DND-41 (cell line): ENCODE measurements around the gene GRID2.

Experiments
- EZH2 ChIP-seq: IDR thresholded peaks from 3 replicates; pipeline ENCODE4 v1.6.1; 2012; ENCODE audit warnings: borderline replicate concordance, low read depth, mild to moderate bottlenecking, moderate library complexity, low read length, inconsistent platforms; ENCODE audit not compliant: severe bottlenecking
- TF ChIP-seq, protein P1 (sequence below): IDR thresholded peaks from 2 replicates; pipeline ENCODE4 v1.5.1; 2012; ENCODE audit warnings: borderline replicate concordance, low read length, moderate library complexity, mild to moderate bottlenecking; ENCODE audit not compliant: poor library complexity, severe bottlenecking; ENCODE audit errors: extremely low read depth

- TF ChIP-seq, protein P1, sequence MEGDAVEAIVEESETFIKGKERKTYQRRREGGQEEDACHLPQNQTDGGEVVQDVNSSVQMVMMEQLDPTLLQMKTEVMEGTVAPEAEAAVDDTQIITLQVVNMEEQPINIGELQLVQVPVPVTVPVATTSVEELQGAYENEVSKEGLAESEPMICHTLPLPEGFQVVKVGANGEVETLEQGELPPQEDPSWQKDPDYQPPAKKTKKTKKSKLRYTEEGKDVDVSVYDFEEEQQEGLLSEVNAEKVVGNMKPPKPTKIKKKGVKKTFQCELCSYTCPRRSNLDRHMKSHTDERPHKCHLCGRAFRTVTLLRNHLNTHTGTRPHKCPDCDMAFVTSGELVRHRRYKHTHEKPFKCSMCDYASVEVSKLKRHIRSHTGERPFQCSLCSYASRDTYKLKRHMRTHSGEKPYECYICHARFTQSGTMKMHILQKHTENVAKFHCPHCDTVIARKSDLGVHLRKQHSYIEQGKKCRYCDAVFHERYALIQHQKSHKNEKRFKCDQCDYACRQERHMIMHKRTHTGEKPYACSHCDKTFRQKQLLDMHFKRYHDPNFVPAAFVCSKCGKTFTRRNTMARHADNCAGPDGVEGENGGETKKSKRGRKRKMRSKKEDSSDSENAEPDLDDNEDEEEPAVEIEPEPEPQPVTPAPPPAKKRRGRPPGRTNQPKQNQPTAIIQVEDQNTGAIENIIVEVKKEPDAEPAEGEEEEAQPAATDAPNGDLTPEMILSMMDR = no peak
- TF ChIP-seq EZH2 = no peak
These were observed 1444.9 kb downstream of the GRID2 start for GRCh38 chr4:93748373-93749291.
